Measurements from ENCODE around the gene DIP2C.

GRCh38 chr10:416091-416515 lies 273.4 kb downstream of the DIP2C start:
- TF ChIP-seq CTCF (IDR thresholded peaks at IDR 0.05) (no peak), ZNF317 (CRISPR knock-in tag; IDR thresholded peaks at IDR 0.05; ENCODE audit: borderline replicate concordance, low read depth) (no peak), USF1 (CRISPR knock-in tag; IDR thresholded peaks at IDR 0.05) (no peak), ZBTB43 (CRISPR knock-in tag; IDR thresholded peaks at IDR 0.05) (no peak), CREB1 (CRISPR knock-in tag; IDR thresholded peaks at IDR 0.05) (no peak), NFYB (CRISPR knock-in tag; conservative IDR thresholded peaks at IDR 0.05; ENCODE audit: low read depth) (no peak), E2F4 (CRISPR knock-in tag; IDR thresholded peaks at IDR 0.05; ENCODE audit: borderline replicate concordance, low read depth) (no peak), SMAD3 (CRISPR knock-in tag; IDR thresholded peaks at IDR 0.05; ENCODE audit: borderline replicate concordance) (no peak), E2F5 (CRISPR knock-in tag; IDR thresholded peaks at IDR 0.05) (no peak), ZNF138 (CRISPR knock-in tag; conservative IDR thresholded peaks at IDR 0.05) (no peak)

Measured in WTC11 (cell line).